Liver (tissue), 2 donors: ENCODE results near the gene CCDC190.

Experiments
- TF ChIP-seq, protein P1 (sequence below): fragments of 150-350 bp; IDR thresholded peaks from 2 replicates; pipeline ENCODE4 v1.5.1; 2017; ENCODE audit warnings: improper control_type of control experiment, low read depth, low read length; ENCODE audit not compliant: missing input control
- TF ChIP-seq, protein P2 (sequence below): IDR thresholded peaks from 2 replicates; pipeline ENCODE4 v1.6.1; 2016; ENCODE audit warnings: antibody characterized with exemption
- donor health status: healthy.

DNA sequence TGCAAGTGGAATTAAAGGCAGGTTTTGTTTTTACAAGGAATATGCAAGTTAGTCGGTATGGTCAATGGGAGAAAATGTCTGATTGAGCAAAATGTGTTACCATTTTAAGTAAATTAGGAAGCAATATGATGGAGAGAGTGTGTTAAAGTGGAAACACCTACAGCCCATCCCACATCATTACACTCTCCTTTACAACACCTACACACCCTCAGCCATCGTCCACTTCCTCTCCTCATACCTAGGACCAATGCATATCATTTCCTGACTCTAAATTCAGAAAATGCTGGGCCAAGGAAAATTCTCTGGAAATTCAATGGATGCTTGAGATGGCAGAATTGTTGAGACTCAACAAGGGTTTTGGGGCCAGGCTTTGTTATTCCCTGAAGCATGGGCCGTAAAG lies 16.4 kb upstream of the CCDC190 start:
- TF ChIP-seq, protein P1, sequence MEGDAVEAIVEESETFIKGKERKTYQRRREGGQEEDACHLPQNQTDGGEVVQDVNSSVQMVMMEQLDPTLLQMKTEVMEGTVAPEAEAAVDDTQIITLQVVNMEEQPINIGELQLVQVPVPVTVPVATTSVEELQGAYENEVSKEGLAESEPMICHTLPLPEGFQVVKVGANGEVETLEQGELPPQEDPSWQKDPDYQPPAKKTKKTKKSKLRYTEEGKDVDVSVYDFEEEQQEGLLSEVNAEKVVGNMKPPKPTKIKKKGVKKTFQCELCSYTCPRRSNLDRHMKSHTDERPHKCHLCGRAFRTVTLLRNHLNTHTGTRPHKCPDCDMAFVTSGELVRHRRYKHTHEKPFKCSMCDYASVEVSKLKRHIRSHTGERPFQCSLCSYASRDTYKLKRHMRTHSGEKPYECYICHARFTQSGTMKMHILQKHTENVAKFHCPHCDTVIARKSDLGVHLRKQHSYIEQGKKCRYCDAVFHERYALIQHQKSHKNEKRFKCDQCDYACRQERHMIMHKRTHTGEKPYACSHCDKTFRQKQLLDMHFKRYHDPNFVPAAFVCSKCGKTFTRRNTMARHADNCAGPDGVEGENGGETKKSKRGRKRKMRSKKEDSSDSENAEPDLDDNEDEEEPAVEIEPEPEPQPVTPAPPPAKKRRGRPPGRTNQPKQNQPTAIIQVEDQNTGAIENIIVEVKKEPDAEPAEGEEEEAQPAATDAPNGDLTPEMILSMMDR: no peak
- TF ChIP-seq, protein P2, sequence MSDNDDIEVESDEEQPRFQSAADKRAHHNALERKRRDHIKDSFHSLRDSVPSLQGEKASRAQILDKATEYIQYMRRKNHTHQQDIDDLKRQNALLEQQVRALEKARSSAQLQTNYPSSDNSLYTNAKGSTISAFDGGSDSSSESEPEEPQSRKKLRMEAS: no peak
